ENCODE results near the gene ELMO1.

ELMO1 gene

DNA sequence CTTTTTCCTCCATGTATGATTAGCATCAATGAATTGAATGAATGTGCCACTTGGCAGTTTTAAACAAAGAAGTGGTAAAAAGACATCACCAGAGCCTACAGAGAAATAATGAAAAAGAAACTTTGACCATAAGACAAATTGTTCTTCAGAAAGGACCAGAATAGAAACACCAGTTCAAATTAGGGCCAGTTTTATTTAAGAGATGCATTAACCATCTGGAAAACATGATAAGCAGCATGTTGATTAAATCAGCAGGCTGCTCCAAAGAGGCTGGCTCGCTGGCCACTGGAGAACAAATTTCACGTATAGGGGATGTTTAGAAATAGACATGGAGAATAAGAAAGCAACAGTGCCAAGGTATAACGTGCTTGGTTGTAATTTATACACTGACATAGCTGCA, 482.0 kb downstream of the ELMO1 start:
- H3K9me3 ChIP-seq (ENCODE audit: severe bottlenecking), result no peaks in the 10 kb centered on the region
- no peak overlapping the region for H3K4me3 ChIP-seq (ENCODE audit: low read depth, low read length)
- no peak for DNase-seq
- H3K27me3 ChIP-seq (ENCODE audit: insufficient read depth, low read depth, severe bottlenecking), result no peaks in the 10 kb centered on the region
- TF ChIP-seq, protein P1, sequence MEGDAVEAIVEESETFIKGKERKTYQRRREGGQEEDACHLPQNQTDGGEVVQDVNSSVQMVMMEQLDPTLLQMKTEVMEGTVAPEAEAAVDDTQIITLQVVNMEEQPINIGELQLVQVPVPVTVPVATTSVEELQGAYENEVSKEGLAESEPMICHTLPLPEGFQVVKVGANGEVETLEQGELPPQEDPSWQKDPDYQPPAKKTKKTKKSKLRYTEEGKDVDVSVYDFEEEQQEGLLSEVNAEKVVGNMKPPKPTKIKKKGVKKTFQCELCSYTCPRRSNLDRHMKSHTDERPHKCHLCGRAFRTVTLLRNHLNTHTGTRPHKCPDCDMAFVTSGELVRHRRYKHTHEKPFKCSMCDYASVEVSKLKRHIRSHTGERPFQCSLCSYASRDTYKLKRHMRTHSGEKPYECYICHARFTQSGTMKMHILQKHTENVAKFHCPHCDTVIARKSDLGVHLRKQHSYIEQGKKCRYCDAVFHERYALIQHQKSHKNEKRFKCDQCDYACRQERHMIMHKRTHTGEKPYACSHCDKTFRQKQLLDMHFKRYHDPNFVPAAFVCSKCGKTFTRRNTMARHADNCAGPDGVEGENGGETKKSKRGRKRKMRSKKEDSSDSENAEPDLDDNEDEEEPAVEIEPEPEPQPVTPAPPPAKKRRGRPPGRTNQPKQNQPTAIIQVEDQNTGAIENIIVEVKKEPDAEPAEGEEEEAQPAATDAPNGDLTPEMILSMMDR (IDR thresholded peaks at IDR 0.05; ENCODE audit: low read depth, low read length), result no peak
- no peaks in the 10 kb centered on the region for H3K36me3 ChIP-seq
- H3K27ac ChIP-seq, result no peak overlapping the region

DNA sequence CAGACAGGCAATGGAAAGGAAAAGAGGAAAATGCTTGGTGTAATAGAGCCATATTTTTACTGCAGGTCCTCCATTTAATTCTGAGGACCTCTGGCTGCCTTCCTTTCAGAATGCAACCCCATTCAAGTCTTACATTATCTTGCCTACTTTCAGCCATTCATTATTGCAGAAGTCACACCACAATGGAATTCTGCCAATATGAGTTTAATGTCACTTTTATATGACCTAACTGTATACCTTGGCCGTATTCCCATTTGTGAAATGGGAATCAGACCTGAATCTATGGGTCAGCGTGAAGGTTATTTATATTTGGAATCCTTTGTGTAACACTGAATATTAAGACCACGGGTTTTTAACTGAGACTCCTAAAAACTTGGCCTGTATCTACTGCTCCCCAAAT, 482.6 kb downstream of the ELMO1 start:
- no peak overlapping the region for H3K27ac ChIP-seq
- no peak overlapping the region for H3K4me3 ChIP-seq (ENCODE audit: low read depth, low read length)
- no peaks in the 10 kb centered on the region for H3K27me3 ChIP-seq (ENCODE audit: insufficient read depth, low read depth, severe bottlenecking)
- no peaks in the 10 kb centered on the region for H3K36me3 ChIP-seq
- TF ChIP-seq, protein P1 (IDR thresholded peaks at IDR 0.05; ENCODE audit: low read depth, low read length), result no peak
- no peaks in the 10 kb centered on the region for H3K9me3 ChIP-seq (ENCODE audit: severe bottlenecking)
- DNase-seq, result no peak

DNA sequence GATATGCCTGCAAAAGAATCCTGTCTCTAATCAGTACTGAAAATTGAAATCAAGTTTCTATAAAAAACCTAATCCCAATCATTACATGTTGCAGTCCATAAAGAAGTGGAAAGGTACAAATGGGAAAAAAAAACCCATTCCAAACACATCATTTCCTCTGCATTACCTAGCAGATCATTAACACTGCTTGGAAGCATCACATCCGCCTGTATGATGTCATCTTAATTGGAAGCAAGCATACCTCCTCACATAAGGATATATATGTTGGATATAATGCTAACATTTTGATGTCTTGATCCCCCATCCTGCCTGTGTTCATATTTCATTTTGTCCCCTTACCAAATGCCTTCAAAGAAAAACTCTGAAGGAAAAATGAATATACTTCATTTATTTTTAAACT, 483.0 kb downstream of the ELMO1 start:
- no peak overlapping the region for H3K27ac ChIP-seq
- H3K36me3 ChIP-seq, result no peaks in the 10 kb centered on the region
- H3K9me3 ChIP-seq (ENCODE audit: severe bottlenecking), result no peaks in the 10 kb centered on the region
- DNase-seq, result no peak
- TF ChIP-seq, protein P1 (IDR thresholded peaks at IDR 0.05; ENCODE audit: low read depth, low read length), result no peak
- H3K4me3 ChIP-seq (ENCODE audit: low read depth, low read length), result no peak overlapping the region
- no peaks in the 10 kb centered on the region for H3K27me3 ChIP-seq (ENCODE audit: insufficient read depth, low read depth, severe bottlenecking)

DNA sequence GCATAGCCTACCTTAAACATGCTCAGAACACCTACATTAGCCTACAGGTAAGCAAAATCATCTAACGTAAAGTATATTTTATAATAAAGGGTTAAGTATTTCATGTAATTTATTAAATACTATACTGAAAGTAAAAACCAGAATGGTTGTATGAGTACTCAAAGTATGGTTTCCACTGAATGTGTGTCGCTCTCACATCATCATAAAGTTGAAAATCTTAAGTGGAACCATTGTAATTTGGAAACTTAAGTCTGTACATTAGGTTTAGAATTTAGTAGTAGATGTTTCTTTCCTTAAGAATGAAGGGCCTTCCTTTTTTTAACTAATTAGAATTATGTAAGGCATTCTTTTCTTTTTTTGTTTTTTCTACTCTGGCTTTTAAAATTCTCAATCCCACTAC, 484.4 kb downstream of the ELMO1 start:
- TF ChIP-seq, protein P1 (IDR thresholded peaks at IDR 0.05; ENCODE audit: low read depth, low read length), result no peak
- Histone ChIP-seq H3K27ac (no peak overlapping the region), H3K36me3 (no peaks in the 10 kb centered on the region), H3K9me3 (ENCODE audit: severe bottlenecking) (no peaks in the 10 kb centered on the region), H3K27me3 (ENCODE audit: insufficient read depth, low read depth, severe bottlenecking) (no peaks in the 10 kb centered on the region), H3K4me3 (ENCODE audit: low read depth, low read length) (no peak overlapping the region)
- no peak for DNase-seq

DNA sequence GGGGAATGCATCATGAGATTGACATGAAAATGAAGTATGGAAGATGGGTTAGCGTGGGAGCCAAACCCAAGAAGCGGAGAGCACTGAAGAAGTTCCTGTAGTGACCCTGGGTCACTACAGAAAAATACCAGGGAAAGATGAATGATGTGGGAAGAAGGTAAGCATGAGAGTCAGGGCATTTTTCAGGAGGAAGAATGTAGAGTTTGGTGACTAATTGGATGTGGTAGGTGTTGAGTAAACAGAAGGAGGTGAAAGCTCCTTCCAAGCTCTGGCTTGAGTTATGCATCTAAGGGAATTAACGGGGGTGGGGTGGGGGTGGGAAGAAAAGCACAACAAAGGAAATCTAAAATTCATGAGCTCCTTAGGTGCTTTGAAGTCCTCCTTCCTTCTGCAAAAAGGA, 486.3 kb downstream of the ELMO1 start:
- TF ChIP-seq, protein P1 (IDR thresholded peaks at IDR 0.05; ENCODE audit: low read depth, low read length), result no peak
- Histone ChIP-seq H3K27me3 (ENCODE audit: insufficient read depth, low read depth, severe bottlenecking) (no peaks in the 10 kb centered on the region), H3K27ac (no peak overlapping the region), H3K9me3 (ENCODE audit: severe bottlenecking) (no peaks in the 10 kb centered on the region), H3K4me3 (ENCODE audit: low read depth, low read length) (no peak overlapping the region), H3K36me3 (no peaks in the 10 kb centered on the region)
- no peak for DNase-seq

DNA sequence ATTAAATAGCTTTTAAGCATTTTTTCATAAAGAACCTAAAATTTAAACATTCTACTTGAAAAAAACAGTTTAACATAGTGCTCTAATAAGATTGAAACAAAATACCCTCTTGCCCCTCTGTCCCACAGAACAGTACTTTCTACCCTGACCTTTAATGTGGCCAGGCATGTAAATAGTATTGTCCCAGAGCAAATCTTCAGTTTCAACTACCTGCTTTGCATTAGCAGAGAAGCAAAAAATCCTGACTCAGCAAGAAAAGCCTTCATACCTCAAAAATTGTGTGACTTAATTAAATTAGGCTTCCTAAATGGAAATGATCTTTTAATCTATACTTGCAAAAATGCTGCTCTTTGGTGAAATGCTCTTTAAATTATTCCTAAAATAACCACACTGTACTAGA, 487.0 kb downstream of the ELMO1 start:
- no peak for DNase-seq
- TF ChIP-seq, protein P1 (IDR thresholded peaks at IDR 0.05; ENCODE audit: low read depth, low read length), result no peak
- Histone ChIP-seq H3K36me3 (no peaks in the 10 kb centered on the region), H3K27me3 (ENCODE audit: insufficient read depth, low read depth, severe bottlenecking) (no peaks in the 10 kb centered on the region), H3K9me3 (ENCODE audit: severe bottlenecking) (no peaks in the 10 kb centered on the region), H3K4me3 (ENCODE audit: low read depth, low read length) (no peak overlapping the region), H3K27ac (no peak overlapping the region)

Data from WERI-Rb-1 (cell line).